ENCODE results near the gene CELF2.

The CELF2 gene

GRCh38 chr10:11300026-11300425 is 282.4 kb downstream of the CELF2 start:
- H3K36me3 ChIP-seq (ENCODE audit: control insufficient read depth, low read length), result no peaks in the 10 kb centered on the region
- TF ChIP-seq EZH2phosphoT487 (IDR thresholded peaks at IDR 0.05; ENCODE audit: borderline replicate concordance, low read length), result no peak
- TF ChIP-seq, protein P1, sequence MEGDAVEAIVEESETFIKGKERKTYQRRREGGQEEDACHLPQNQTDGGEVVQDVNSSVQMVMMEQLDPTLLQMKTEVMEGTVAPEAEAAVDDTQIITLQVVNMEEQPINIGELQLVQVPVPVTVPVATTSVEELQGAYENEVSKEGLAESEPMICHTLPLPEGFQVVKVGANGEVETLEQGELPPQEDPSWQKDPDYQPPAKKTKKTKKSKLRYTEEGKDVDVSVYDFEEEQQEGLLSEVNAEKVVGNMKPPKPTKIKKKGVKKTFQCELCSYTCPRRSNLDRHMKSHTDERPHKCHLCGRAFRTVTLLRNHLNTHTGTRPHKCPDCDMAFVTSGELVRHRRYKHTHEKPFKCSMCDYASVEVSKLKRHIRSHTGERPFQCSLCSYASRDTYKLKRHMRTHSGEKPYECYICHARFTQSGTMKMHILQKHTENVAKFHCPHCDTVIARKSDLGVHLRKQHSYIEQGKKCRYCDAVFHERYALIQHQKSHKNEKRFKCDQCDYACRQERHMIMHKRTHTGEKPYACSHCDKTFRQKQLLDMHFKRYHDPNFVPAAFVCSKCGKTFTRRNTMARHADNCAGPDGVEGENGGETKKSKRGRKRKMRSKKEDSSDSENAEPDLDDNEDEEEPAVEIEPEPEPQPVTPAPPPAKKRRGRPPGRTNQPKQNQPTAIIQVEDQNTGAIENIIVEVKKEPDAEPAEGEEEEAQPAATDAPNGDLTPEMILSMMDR (IDR thresholded peaks at IDR 0.05; ENCODE audit: low read depth, low read length, poor library complexity, severe bottlenecking), result no peak
- no peaks in the 10 kb centered on the region for H3F3A ChIP-seq (ENCODE audit: control insufficient read depth, insufficient read depth)

DNA sequence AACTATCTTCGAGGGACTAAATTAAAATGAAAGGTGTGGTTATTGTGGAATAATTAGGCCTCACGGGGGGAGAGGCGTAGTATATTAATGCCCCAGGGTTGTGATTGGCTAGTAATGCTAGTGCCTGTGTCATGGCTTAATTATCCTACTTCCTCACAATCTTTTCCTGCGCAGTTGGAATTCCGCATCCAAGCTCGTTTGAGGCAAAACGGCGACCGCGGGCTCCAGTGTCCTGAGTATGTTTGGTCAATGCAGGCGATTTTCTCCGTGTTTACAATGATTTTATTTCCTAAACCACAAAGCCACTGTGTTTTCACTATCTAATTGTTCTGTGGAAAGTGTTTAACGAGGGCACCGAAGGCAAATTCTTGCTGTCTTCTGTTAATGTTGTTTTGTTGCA is 282.9 kb downstream of the CELF2 start:
- H3K27ac ChIP-seq (ENCODE audit: low read depth, low read length), result no peak overlapping the region
- no peaks in the 10 kb centered on the region for H3K9me3 ChIP-seq (ENCODE audit: control insufficient read depth, insufficient read depth, low read length)
- H3K4me2 ChIP-seq (ENCODE audit: low read length), result no peak overlapping the region
- no peaks in the 10 kb centered on the region for H3K4me1 ChIP-seq (ENCODE audit: control insufficient read depth, low read length)
- no peaks in the 10 kb centered on the region for H3K36me3 ChIP-seq (ENCODE audit: control insufficient read depth, low read length)
- no peaks in the 10 kb centered on the region for H3F3A ChIP-seq (ENCODE audit: control insufficient read depth, insufficient read depth)
- H3K79me2 ChIP-seq (ENCODE audit: control insufficient read depth, low read length), result no peaks in the 10 kb centered on the region
- no peak overlapping the region for H3K4me3 ChIP-seq (ENCODE audit: low read length)
- no peaks in the 10 kb centered on the region for H3K27me3 ChIP-seq (ENCODE audit: control insufficient read depth, low read length)
- no peaks in the 10 kb centered on the region for H4K20me1 ChIP-seq (ENCODE audit: control insufficient read depth, insufficient read depth, low read depth, low read length)
- TF ChIP-seq EZH2phosphoT487 (IDR thresholded peaks at IDR 0.05; ENCODE audit: borderline replicate concordance, low read length), result no peak
- TF ChIP-seq, protein P1 (IDR thresholded peaks at IDR 0.05; ENCODE audit: low read depth, low read length, poor library complexity, severe bottlenecking), result no peak
- no peaks in the 10 kb centered on the region for H3K9me2 ChIP-seq (replicated peaks; ENCODE audit: control insufficient read depth, low read length)

More at GRCh38 chr10:11300026-11300425, 282.4 kb downstream of the CELF2 start:
- Histone ChIP-seq H3K9me2 (replicated peaks; ENCODE audit: control insufficient read depth, low read length) (no peaks in the 10 kb centered on the region), H3K4me2 (ENCODE audit: low read length) (no peak overlapping the region), H4K20me1 (ENCODE audit: control insufficient read depth, insufficient read depth, low read depth, low read length) (no peaks in the 10 kb centered on the region), H3K4me1 (ENCODE audit: control insufficient read depth, low read length) (no peaks in the 10 kb centered on the region), H3K4me3 (ENCODE audit: low read length) (no peak overlapping the region), H3K27ac (ENCODE audit: low read depth, low read length) (no peak overlapping the region), H3K27me3 (ENCODE audit: control insufficient read depth, low read length) (no peaks in the 10 kb centered on the region), H3K79me2 (ENCODE audit: control insufficient read depth, low read length) (no peaks in the 10 kb centered on the region), H3K9me3 (ENCODE audit: control insufficient read depth, insufficient read depth, low read length) (no peaks in the 10 kb centered on the region)

GRCh38 chr10:11301571-11302111 is 284.0 kb downstream of the CELF2 start:
- H3K4me2 ChIP-seq (ENCODE audit: low read length), result no peak overlapping the region
- no peaks in the 10 kb centered on the region for H3K9me3 ChIP-seq (ENCODE audit: control insufficient read depth, insufficient read depth, low read length)
- no peaks in the 10 kb centered on the region for H3K4me1 ChIP-seq (ENCODE audit: control insufficient read depth, low read length)
- H3K27me3 ChIP-seq (ENCODE audit: control insufficient read depth, low read length), result no peaks in the 10 kb centered on the region
- no peak overlapping the region for H3K27ac ChIP-seq (ENCODE audit: low read depth, low read length)
- no peaks in the 10 kb centered on the region for H4K20me1 ChIP-seq (ENCODE audit: control insufficient read depth, insufficient read depth, low read depth, low read length)
- no peaks in the 10 kb centered on the region for H3F3A ChIP-seq (ENCODE audit: control insufficient read depth, insufficient read depth)
- H3K79me2 ChIP-seq (ENCODE audit: control insufficient read depth, low read length), result no peaks in the 10 kb centered on the region
- H3K36me3 ChIP-seq (ENCODE audit: control insufficient read depth, low read length), result no peaks in the 10 kb centered on the region
- no peak for TF ChIP-seq EZH2phosphoT487 (IDR thresholded peaks at IDR 0.05; ENCODE audit: borderline replicate concordance, low read length)
- TF ChIP-seq, protein P1 (IDR thresholded peaks at IDR 0.05; ENCODE audit: low read depth, low read length, poor library complexity, severe bottlenecking), result no peak
- H3K9me2 ChIP-seq (replicated peaks; ENCODE audit: control insufficient read depth, low read length), result no peaks in the 10 kb centered on the region
- H3K4me3 ChIP-seq (ENCODE audit: low read length), result no peak overlapping the region

All from DOHH2 (cell line).